Testis (tissue), 2 donors: Measurements from ENCODE around the gene KDM6A.

Experiments used
- POLR2A ChIP-seq: fragments of 450-650 bp; IDR thresholded peaks from one replicate; pipeline ENCODE4 v1.6.1; 2017; ENCODE audit warnings: antibody characterized with exemption, mild to moderate bottlenecking, moderate library complexity
- TF ChIP-seq, protein P1 (sequence below), 3 experiments: fragments of 450-650 bp in 2 of 3; fragments of 200-600 bp in 1 of 3; sonication (generic) in 1 of 3; IDR thresholded peaks; one replicate each; pipeline ENCODE4 v1.5.1; 2016 to 2019; ENCODE audit warnings: antibody characterized with exemption in 3 of 3, mild to moderate bottlenecking in 2 of 3, moderate library complexity in 1 of 3

DNA sequence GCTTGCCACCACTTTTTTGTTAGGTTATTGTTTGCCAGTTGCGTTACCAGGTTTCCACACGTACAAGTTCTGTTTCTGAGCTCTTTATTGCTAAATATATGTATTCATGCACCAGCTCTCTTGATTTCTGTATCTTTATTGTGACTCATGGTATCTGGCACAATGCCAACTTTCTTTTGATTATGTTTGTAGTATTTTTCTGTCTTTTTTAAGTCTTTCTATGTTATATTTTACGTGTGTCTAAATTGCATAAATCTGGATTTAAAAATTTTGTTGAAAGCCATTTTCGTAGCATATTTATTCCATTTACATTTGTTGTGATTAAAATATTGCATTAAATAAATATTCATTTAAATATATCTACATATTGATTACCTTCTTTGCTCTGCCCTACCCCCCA is 73.8 kb downstream of the KDM6A start:
- TF ChIP-seq, protein P1, sequence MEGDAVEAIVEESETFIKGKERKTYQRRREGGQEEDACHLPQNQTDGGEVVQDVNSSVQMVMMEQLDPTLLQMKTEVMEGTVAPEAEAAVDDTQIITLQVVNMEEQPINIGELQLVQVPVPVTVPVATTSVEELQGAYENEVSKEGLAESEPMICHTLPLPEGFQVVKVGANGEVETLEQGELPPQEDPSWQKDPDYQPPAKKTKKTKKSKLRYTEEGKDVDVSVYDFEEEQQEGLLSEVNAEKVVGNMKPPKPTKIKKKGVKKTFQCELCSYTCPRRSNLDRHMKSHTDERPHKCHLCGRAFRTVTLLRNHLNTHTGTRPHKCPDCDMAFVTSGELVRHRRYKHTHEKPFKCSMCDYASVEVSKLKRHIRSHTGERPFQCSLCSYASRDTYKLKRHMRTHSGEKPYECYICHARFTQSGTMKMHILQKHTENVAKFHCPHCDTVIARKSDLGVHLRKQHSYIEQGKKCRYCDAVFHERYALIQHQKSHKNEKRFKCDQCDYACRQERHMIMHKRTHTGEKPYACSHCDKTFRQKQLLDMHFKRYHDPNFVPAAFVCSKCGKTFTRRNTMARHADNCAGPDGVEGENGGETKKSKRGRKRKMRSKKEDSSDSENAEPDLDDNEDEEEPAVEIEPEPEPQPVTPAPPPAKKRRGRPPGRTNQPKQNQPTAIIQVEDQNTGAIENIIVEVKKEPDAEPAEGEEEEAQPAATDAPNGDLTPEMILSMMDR (IDR thresholded peaks at IDR 0.05), result no peak
- TF ChIP-seq POLR2A, result no peak
